Amniotic epithelial cell (primary cell): Measurements from ENCODE around the gene SYT2.
"Not testable (repeated sequence)": the region's sequence is repeated elsewhere in the genome, so short reads cannot be mapped to it uniquely, and the experiment has no call there.

Experiments used
- DNase-seq: peaks from one replicate; pipeline ENCODE4 v3.0.0-alpha.2; 2010; ENCODE audit warnings: low read depth

SYT2 gene

GRCh38 chr1:202710070-202711045 lies at the start of gene SYT2:
Gene SYT2 (minus strand): TSS chr1:202710454. CDS start chr1:202605772, 104,682 bp downstream.
- DNase-seq, result no peak

GRCh38 chr1:202756391-202756790 lies 46.1 kb upstream of the SYT2 start:
- DNase-seq, result no peak

- DNase-seq, result no peak
Observed at GRCh38 chr1:202754293-202754692, 44.0 kb upstream of the SYT2 start.

- DNase-seq, result peak; percentile 20
Observed at GRCh38 chr1:202752774-202753173, 42.5 kb upstream of the SYT2 start.

DNA sequence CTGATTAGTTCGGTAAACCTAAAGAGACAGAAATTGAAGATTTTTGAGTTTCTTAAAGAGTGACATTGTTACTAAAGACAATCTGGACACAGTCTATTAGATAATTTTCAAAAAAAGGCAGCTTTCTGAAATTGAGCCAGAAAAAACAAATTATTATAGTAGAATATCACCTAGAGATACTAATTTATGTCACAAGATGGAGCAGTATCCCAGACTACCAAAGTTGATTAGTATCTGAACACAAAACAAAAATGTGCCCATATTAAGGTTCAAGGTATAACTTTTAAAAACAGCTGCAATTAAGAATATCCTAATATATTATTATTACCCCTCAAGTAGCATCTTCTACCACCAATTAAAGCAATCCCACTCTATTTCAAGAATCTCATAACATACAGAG lies 40.5 kb upstream of the SYT2 start:
- DNase-seq, result no peak

DNA sequence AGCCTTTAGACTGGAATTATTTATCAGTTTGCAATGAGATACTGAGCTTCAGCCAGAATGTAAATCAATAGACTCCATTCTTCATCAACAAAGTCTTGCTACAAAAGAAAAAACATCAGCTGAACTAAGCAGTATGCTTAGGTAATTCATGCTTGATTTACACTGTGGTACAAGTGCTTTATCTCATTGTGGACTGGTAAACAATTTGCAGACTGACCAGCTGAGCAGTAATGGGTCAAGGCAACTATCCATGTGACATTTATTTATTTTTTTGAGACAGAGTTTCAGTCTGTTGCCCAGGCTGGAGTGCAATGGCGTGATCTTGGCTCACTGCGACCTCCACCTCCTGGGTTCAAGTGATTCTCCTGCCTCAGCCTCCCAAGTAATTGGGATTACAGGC lies 39.8 kb upstream of the SYT2 start:
- DNase-seq, result peak; percentile 10

DNA sequence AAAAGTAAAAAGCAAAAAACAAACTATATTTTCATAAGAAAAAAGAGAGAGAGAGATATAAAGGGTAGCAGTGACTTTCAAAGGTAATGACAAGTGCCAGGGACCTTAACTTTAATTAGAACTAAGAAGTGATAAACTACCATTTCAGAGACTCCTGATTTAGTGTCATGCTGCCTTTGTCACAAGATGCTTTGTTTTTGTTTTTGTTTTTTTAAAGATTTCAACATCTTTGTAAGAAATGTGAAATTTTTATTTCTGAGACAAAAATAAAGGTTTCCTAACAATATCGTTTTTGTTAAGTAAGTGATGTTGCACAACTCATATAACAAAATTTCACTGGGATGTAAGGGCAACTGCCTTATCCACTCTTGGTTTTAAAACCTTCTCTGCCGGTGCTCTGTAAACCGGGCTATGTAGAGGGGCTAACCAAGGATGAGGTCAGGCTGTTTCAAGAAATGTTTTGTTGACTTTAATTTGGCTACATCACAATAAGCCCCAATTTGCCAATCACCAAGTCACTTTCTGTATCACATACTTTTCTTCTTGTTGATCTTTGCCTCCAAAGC lies 35.2 kb upstream of the SYT2 start:
- peak; percentile 3 for DNase-seq

- not testable (repeated sequence) for DNase-seq
Observed at GRCh38 chr1:202744770-202745169, 34.5 kb upstream of the SYT2 start.

DNA sequence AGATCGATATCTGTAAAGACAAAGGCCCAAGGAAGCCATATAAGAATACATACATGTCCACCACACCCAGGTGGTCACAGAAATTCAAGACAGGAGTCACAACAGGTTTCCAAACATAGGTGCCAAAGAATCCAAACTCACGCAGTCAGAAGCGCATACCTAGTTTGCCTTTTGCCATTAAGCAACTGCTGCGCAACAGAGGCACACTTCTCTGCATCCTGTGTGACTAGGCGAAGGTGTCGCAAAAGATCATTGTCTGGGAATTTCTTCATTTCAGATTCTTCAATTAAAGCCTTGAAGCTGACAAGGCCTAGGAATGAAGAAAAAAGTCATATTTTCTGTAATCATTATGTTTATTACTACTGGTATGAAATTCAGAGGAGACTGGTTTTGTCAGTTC lies 32.2 kb upstream of the SYT2 start:
- no peak for DNase-seq

DNA sequence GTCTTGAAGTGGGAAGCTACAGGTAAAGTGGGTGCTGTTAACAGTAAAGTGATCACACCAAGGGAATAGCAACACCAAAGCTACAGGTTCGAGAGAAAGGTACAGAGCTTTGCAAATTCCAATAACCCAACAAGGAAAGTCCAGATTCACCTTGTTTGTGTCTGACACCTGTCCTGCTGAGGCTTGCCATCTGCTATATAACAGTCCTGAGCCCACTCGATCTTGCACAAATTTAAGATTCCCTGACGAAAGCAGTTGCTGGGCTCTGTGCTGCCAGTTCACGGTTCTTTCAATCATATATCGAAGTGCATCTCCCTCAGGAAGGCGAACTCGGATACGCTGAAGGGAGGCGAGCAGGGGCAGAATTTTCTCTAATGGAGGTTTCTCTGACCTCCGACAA lies 23.0 kb upstream of the SYT2 start:
- DNase-seq, result no peak

DNA sequence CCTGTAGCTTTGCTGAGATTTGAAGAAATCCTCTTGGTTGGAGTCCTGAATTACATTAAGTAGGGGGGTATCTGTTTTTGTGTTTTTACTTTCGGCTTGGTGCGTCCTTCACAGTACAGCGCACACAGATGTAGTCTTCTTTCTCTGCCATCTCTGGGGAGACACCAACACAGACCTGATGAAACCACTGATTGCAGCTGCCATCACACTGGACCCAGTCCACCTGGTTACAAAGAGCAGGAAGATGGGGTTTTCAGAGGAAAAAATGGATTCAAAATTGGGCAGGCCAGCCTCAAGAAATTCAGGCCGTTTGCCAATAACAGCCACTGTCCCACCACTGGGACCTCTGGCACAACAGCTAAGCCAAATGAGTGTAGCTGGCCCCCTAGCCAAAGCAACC lies 18.7 kb upstream of the SYT2 start:
- DNase-seq, result no peak

GRCh38 chr1:202725526-202725925 lies 15.3 kb upstream of the SYT2 start:
- no peak for DNase-seq

DNA sequence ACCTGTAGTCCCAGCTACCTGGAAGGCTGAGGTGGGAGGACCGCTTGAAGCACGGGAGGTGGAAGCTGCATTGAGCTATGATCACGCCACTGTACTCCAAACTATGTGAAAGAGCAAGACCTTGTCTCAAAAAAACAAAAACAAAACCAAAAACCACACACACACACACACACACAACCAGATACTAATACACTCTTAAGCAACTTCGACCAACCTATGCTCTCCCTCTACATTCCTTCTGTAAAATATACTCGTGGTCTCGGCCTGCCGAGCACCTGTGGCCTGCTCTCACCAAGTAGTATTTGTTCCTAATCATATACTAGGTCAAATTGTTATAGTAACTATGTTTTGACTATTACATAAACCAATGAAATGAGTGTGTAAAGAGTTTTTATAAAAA lies 13.5 kb upstream of the SYT2 start:
- peak; percentile 10 for DNase-seq

DNA sequence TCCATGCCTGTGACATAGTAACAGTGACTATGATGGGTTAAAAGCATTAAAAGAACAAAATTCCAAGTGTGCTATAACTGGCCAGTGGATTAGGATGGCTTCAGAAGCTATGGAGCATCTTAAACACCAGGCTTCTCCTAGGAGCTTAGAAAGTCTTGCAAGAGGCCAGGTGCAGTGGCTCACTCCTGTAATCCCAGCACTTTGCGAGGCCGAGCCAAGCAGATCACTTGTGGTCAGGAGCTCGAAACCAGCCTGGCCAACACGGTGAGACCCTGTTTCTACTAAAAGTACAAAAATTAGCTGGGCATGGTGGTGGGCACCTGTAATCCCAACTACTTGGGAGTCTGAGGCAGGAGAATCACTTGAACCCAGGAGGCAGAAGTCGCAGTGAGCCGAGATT lies 12.8 kb upstream of the SYT2 start:
- peak; percentile 3 for DNase-seq

GRCh38 chr1:202716654-202717053 lies 6.4 kb upstream of the SYT2 start:
- no peak for DNase-seq

DNA sequence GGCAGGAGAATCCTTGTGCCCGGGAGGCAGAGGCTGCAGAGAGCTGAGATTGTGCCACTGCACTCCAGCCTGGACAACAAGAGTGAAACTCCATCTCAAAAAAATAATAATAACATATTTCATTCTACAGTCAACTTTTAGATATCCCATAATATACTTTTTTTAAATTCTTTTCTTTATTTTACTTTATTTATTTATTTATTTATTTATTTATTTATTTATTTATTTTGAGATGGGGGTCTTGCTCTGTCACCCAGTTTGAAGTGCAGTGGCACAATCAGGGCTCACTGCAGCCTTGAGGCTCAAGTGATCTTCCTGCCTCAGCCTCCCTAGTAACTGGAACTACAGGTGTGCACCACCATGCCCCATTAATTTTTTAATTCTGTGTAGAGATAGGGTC lies 3.9 kb upstream of the SYT2 start:
- not testable (repeated sequence) for DNase-seq

- no peak for DNase-seq
Observed at GRCh38 chr1:202713110-202713509, 2.9 kb upstream of the SYT2 start.

GRCh38 chr1:202711949-202712635 lies 1.8 kb upstream of the SYT2 start:
- no peak for DNase-seq

GRCh38 chr1:202709276-202710041 lies 795 bp downstream of the SYT2 start:
- no peak for DNase-seq

- no peak for DNase-seq
Observed at GRCh38 chr1:202708456-202709275, 1.6 kb downstream of the SYT2 start.

GRCh38 chr1:202706851-202707250 lies 3.4 kb downstream of the SYT2 start:
- no peak for DNase-seq
